ENCODE measurements around the gene LRRC59. TPM values are rescaled to one million over a fixed set of nuclear protein-coding genes. Genes with fewer than 3 reads are reported as not detected.

LRRC59 gene
- total RNA-seq, result 10 to 100 TPM; 41.1 to 68.1 (median 62.1) TPM

GRCh38 chr17:50397111-50397918 lies at the start of gene LRRC59:
TSS of gene LRRC59 (minus strand) at chr17:50397523. CDS start at chr17:50397317, 206 bp downstream.
- Histone ChIP-seq H3K4me1 (peaks cover 19 to 36% (median 30%) of the 10 kb centered on the region in 4 donors), H3K9me3 (no peaks in the 10 kb centered on the region), H3K27me3 (no peaks in the 10 kb centered on the region), H3K36me3 (peaks cover 22 to 32% (median 28%) of the 10 kb centered on the region in 4 donors), H3K27ac (replicated peaks in 1 of 4) (peak within 1 kb of the TSS; percentile 74 to 86 (median 82)), H3K4me3 (peak within 1 kb of the TSS; percentile 81 to 87 (median 84))
- peak; percentile 97 for DNase-seq (ENCODE audit: extremely low spot score)
- WGBS, result 1% methylated on average over 64 of the region's 70 CpGs
- intact Hi-C loops (cut with DNase I), result no loop called here
- peak; percentile 72 for TF ChIP-seq POLR2A (IDR thresholded peaks at IDR 0.05; ENCODE audit: low read depth)
- TF ChIP-seq POLR2AphosphoS5 (IDR thresholded peaks at IDR 0.05), result peak; percentile 95 to 96
- TF ChIP-seq, protein P1, sequence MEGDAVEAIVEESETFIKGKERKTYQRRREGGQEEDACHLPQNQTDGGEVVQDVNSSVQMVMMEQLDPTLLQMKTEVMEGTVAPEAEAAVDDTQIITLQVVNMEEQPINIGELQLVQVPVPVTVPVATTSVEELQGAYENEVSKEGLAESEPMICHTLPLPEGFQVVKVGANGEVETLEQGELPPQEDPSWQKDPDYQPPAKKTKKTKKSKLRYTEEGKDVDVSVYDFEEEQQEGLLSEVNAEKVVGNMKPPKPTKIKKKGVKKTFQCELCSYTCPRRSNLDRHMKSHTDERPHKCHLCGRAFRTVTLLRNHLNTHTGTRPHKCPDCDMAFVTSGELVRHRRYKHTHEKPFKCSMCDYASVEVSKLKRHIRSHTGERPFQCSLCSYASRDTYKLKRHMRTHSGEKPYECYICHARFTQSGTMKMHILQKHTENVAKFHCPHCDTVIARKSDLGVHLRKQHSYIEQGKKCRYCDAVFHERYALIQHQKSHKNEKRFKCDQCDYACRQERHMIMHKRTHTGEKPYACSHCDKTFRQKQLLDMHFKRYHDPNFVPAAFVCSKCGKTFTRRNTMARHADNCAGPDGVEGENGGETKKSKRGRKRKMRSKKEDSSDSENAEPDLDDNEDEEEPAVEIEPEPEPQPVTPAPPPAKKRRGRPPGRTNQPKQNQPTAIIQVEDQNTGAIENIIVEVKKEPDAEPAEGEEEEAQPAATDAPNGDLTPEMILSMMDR (IDR thresholded peaks at IDR 0.05), result peak in 2 of 3 experiments; percentile 98
- TF ChIP-seq EP300 (IDR thresholded peaks at IDR 0.05), result no peak

GRCh38 chr17:50445730-50446325 lies 48.5 kb upstream of the LRRC59 start:
- WGBS, result 26% methylated on average over 1 of the region's 1 CpG
- no peak for TF ChIP-seq POLR2A (IDR thresholded peaks at IDR 0.05; ENCODE audit: low read depth)
- TF ChIP-seq, protein P1 (IDR thresholded peaks at IDR 0.05), result no peak
- TF ChIP-seq POLR2AphosphoS5 (IDR thresholded peaks at IDR 0.05), result no peak
- no peak for TF ChIP-seq EP300 (IDR thresholded peaks at IDR 0.05)
- Histone ChIP-seq H3K4me1 (peaks cover 7 to 14% (median 10%) of the 10 kb centered on the region in 4 donors), H3K9me3 (no peaks in the 10 kb centered on the region), H3K27ac (replicated peaks in 1 of 4) (no peak overlapping the region), H3K27me3 (no peaks in the 10 kb centered on the region), H3K36me3 (no peaks in the 10 kb centered on the region), H3K4me3 (no peak overlapping the region)
- intact Hi-C loops (cut with DNase I), result no loop called here
- DNase-seq (ENCODE audit: extremely low spot score), result no peak

DNA sequence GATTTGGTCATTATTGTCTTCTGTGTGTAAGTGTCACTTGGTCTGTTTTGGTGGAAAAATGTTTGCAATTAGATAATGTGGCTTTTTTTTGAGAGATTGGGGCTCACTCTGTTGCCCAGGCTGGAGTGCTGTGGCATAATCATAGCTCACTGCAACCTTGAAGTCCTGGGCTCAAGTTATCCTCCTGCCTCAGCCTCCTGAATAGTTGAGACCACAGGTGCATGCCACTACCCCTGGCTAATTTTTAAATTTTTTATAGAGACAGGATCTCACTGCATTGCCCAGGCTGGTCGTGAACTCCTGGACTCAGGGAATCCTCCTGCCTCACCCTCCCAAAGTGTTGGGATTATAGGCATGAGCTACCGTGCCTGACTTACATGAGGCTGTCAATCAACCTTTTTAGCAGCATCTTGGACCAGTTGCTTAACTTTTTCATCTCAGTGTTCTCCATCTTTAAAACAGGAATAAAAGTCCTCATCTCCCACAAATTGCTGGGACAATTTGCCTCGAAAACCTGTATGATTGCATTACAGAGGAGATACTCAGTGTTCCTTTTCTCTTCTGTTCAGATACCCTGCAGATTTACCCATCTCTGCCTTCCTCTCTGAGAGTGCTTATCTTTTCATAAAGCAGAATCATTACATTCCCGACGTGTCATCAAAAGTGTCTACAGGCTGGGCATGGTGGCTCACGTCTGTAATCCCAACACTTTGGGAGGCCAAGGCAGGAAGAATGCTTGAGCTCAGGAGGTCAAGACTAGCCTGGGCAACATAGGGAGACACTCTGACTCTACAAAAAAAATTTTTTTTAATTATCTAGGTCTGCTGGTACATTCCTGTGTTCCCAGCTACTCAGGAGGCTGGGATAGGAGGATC lies 47.8 kb upstream of the LRRC59 start:
- intact Hi-C loops (cut with DNase I), result no loop called here
- 91% methylated on average over 6 of the region's 6 CpGs for WGBS

DNA sequence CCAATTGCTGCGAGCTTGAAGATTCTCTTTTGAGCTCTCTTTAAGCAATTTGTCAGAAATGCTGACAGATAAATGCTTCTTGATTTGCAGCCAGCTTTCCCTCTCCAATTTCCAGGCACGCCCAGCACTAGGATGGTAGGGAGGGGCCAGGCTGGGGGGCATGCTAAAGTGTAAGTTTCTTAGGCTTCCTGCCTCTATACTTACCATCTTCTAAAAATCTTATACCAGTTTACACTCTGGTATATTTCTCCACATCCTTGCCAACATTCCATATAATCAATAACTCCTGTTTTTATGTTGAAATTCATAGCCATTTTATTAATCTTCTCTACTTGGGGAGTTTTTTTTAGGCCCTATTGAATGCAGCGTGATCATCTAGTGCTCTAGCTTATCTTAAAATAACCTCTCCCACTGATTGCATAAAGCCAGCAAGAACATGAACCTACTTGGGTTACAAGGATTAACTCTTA lies 46.2 kb upstream of the LRRC59 start:
- WGBS, result 32% methylated on average over 3 of the region's 3 CpGs
- TF ChIP-seq POLR2A (IDR thresholded peaks at IDR 0.05; ENCODE audit: low read depth) (no peak), POLR2AphosphoS5 (IDR thresholded peaks at IDR 0.05) (no peak)
- TF ChIP-seq, protein P1 (IDR thresholded peaks at IDR 0.05), result no peak
- Histone ChIP-seq H3K27me3 (no peaks in the 10 kb centered on the region), H3K36me3 (no peaks in the 10 kb centered on the region), H3K4me3 (no peak overlapping the region), H3K4me1 (peaks cover 7 to 14% (median 10%) of the 10 kb centered on the region in 4 donors), H3K9me3 (no peaks in the 10 kb centered on the region), H3K27ac (replicated peaks in 1 of 4) (no peak overlapping the region)
- DNase-seq (ENCODE audit: extremely low spot score), result no peak
- intact Hi-C loops (cut with DNase I), result no loop called here

More for the DNA sequence above, 47.8 kb upstream of the LRRC59 start:
- Histone ChIP-seq H3K36me3 (no peaks in the 10 kb centered on the region), H3K27ac (replicated peaks in 1 of 4) (no peak overlapping the region), H3K27me3 (no peaks in the 10 kb centered on the region), H3K9me3 (no peaks in the 10 kb centered on the region), H3K4me3 (no peak overlapping the region), H3K4me1 (peaks cover 7 to 14% (median 10%) of the 10 kb centered on the region in 4 donors)
- TF ChIP-seq POLR2A (IDR thresholded peaks at IDR 0.05; ENCODE audit: low read depth) (no peak), POLR2AphosphoS5 (IDR thresholded peaks at IDR 0.05) (no peak), EP300 (IDR thresholded peaks at IDR 0.05) (no peak)
- TF ChIP-seq, protein P1 (IDR thresholded peaks at IDR 0.05), result no peak
- DNase-seq (ENCODE audit: extremely low spot score), result no peak
